CD4-positive, CD25-positive, alpha-beta regulatory T cell (primary cell): Measurements from ENCODE around the gene NRP1. TPM values are rescaled to one million over a fixed set of nuclear protein-coding genes. Genes with fewer than 3 reads are reported as not detected.
A peak's percentile ranks its signal among the peaks of the same experiment; 100 is the strongest.

Source experiments
- ATAC-seq, 2 donors: fragments of 150-1000 bp; cut with Tn5 transposase; one replicate each; pipeline ENCODE4 v1.10.0; 2021; ENCODE audit warnings: low read depth in 2 of 2, moderate number of reproducible peaks in 2 of 2, moderate library complexity in 1 of 2
- DNase-seq, 3 donors: peaks; one replicate each; pipeline versions ENCODE4 v3.0.0 to v3.0.0-alpha.2; 2012 to 2022; ENCODE audit warnings: mixed read lengths in 1 of 3
- H3K27ac ChIP-seq: one replicate; pipeline ENCODE4 v1.7.0; 2013; ENCODE audit warnings: mild to moderate bottlenecking, low read length; ENCODE audit not compliant: insufficient read depth, poor library complexity, severe bottlenecking
- H3K27me3 ChIP-seq: one replicate; pipeline ENCODE4 v1.7.0; 2013; ENCODE audit warnings: low read length; ENCODE audit not compliant: control insufficient read depth, insufficient read depth
- H3K36me3 ChIP-seq: one replicate; pipeline ENCODE4 v1.7.0; 2013; ENCODE audit warnings: mild to moderate bottlenecking, low read length, moderate library complexity; ENCODE audit not compliant: control insufficient read depth, insufficient read depth
- H3K4me1 ChIP-seq: 2 replicates; pipeline ENCODE4 v1.7.0; 2013; ENCODE audit warnings: mild to moderate bottlenecking, low read length; ENCODE audit not compliant: insufficient read depth, control insufficient read depth, poor library complexity, severe bottlenecking
- H3K4me3 ChIP-seq: one replicate; pipeline ENCODE4 v1.7.0; 2013; ENCODE audit warnings: low read depth, mild to moderate bottlenecking, low read length, moderate library complexity
- H3K9me3 ChIP-seq, 2 experiments: 1 replicate in 1 of 2; 2 replicates in 1 of 2; pipeline ENCODE4 v1.7.0; 2013; ENCODE audit warnings: low read length in 2 of 2, mild to moderate bottlenecking in 1 of 2, moderate library complexity in 1 of 2; ENCODE audit not compliant: control insufficient read depth in 2 of 2
- H3K27ac Mint-ChIP-seq, 3 donors: one replicate each; pipeline ENCODE4 v1.8.0; 2020 to 2022; ENCODE audit warnings: mild to moderate bottlenecking in 3 of 3, mixed read lengths in 3 of 3, moderate library complexity in 2 of 3
- H3K27me3 Mint-ChIP-seq: one replicate; pipeline ENCODE4 v1.8.0; 2022; ENCODE audit warnings: mild to moderate bottlenecking, mixed read lengths
- H3K36me3 Mint-ChIP-seq: one replicate; pipeline ENCODE4 v1.8.0; 2020; ENCODE audit warnings: mixed read lengths
- H3K4me1 Mint-ChIP-seq, 4 donors: one replicate each; pipeline ENCODE4 v1.8.0; 2020 to 2022; ENCODE audit warnings: mixed read lengths in 4 of 4, mild to moderate bottlenecking in 1 of 4
- H3K4me3 Mint-ChIP-seq, 4 donors: one replicate each; pipeline ENCODE4 v1.8.0; 2020 to 2022; ENCODE audit warnings: mild to moderate bottlenecking in 4 of 4, mixed read lengths in 4 of 4, moderate library complexity in 3 of 4
- H3K9me3 Mint-ChIP-seq, 7 donors: one replicate each; pipeline ENCODE4 v1.8.0; 2020 to 2022; ENCODE audit warnings: mixed read lengths in 7 of 7, mild to moderate bottlenecking in 3 of 7, moderate library complexity in 2 of 7
- polyA plus RNA-seq, 4 donors: library from polyadenylated mRNA; unstranded; fragments of 300-500 nt; fragmentation: Illumina TruSeq; gene quantifications; one replicate each; pipeline ENCODE4 v1.2.3, GENCODE V29; 2021
- total RNA-seq: library from RNA; stranded (reverse); gene quantifications from one replicate; pipeline ENCODE4 v1.2.3, GENCODE V29; 2022

NRP1 gene
- total and polyA plus RNA-seq, 5 donors from 2014 or later: 0.05 TPM; not detected in 4

DNA sequence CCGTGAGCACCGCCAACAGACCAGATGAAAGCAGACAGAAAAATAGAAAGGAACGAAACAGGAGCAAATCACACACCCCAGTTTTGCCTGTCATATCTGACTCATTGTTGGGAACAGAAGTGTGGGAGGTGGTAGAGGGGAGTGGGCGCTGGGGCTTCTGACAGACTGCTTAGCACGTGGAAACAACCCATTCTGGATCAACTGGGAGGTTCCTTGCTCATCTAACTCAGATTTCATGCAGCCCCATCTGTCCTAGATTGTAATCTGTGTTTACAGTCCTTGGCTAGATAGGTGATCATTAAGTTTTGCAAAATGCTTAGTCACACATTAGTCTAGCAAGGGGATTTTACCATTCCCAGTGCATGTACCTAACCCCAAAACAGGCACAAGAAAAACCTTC is 154.1 kb downstream of the NRP1 start:
- no peak overlapping the region for H3K4me3 Mint-ChIP-seq
- peaks cover 44% of the 10 kb centered on the region for H3K27me3 Mint-ChIP-seq
- H3K4me1 Mint-ChIP-seq: no peaks in the 10 kb centered on the region
- Histone ChIP-seq H3K36me3 (no peaks in the 10 kb centered on the region), H3K27ac (no peak overlapping the region), H3K9me3 (no peaks in the 10 kb centered on the region), H3K4me1 (no peaks in the 10 kb centered on the region), H3K27me3 (peaks cover 11% of the 10 kb centered on the region), H3K4me3 (no peak overlapping the region)
- H3K27ac Mint-ChIP-seq: no peak overlapping the region
- no peak for ATAC-seq
- DNase-seq: no peak
- H3K36me3 Mint-ChIP-seq: no peaks in the 10 kb centered on the region
- H3K9me3 Mint-ChIP-seq: no peaks in the 10 kb centered on the region

- no peaks in the 10 kb centered on the region for H3K4me1 Mint-ChIP-seq
- Histone ChIP-seq H3K4me3 (no peak overlapping the region), H3K36me3 (no peaks in the 10 kb centered on the region), H3K9me3 (no peaks in the 10 kb centered on the region), H3K27ac (no peak overlapping the region), H3K27me3 (peaks cover 13% of the 10 kb centered on the region), H3K4me1 (no peaks in the 10 kb centered on the region)
- H3K27ac Mint-ChIP-seq: no peak overlapping the region
- H3K4me3 Mint-ChIP-seq: no peak overlapping the region
- peaks cover 53% of the 10 kb centered on the region for H3K27me3 Mint-ChIP-seq
- ATAC-seq (no peak), DNase-seq (no peak)
- no peaks in the 10 kb centered on the region for H3K36me3 Mint-ChIP-seq
- H3K9me3 Mint-ChIP-seq: no peaks in the 10 kb centered on the region
Observed at GRCh38 chr10:33179067-33179466, 155.4 kb downstream of the NRP1 start.

GRCh38 chr10:33178026-33178755 is 156.3 kb downstream of the NRP1 start:
- peaks cover 13% of the 10 kb centered on the region for H3K27me3 ChIP-seq
- no peak overlapping the region for H3K27ac Mint-ChIP-seq
- no peaks in the 10 kb centered on the region for H3K4me1 Mint-ChIP-seq
- peaks cover 57% of the 10 kb centered on the region for H3K27me3 Mint-ChIP-seq
- H3K4me3 ChIP-seq: no peak overlapping the region
- H3K9me3 ChIP-seq: no peaks in the 10 kb centered on the region
- no peaks in the 10 kb centered on the region for H3K9me3 Mint-ChIP-seq
- no peaks in the 10 kb centered on the region for H3K4me1 ChIP-seq
- DNase-seq (no peak), ATAC-seq (no peak)
- no peaks in the 10 kb centered on the region for H3K36me3 Mint-ChIP-seq
- H3K36me3 ChIP-seq: no peaks in the 10 kb centered on the region
- peak overlapping the region in 1 of 4 donors; percentile 59 for H3K4me3 Mint-ChIP-seq
- H3K27ac ChIP-seq: no peak overlapping the region

DNA sequence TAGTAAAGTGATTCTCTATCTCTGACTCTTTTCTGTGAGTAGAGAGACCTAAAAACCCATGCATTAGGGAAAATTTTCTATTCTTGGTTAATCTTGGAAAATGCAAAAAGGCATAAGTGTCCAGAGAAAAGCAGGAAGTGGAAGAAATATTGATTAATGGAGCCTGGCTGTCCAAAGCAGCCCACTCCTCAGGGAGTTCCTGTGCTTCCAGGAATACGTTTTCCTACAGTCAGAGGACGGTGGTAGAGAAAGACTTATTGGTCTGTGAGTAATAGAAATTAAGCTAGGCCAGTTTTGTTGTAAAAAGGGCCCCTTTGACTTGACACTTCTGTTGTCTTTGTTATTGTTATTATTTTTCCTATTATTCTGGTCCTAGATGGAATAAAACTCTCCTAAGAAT is 157.8 kb downstream of the NRP1 start:
- no peaks in the 10 kb centered on the region for H3K9me3 Mint-ChIP-seq
- no peaks in the 10 kb centered on the region for H3K4me1 Mint-ChIP-seq
- H3K4me3 Mint-ChIP-seq: no peak overlapping the region
- ATAC-seq (no peak), DNase-seq (no peak)
- Histone ChIP-seq H3K9me3 (no peaks in the 10 kb centered on the region), H3K27me3 (peaks cover 13% of the 10 kb centered on the region), H3K4me3 (no peak overlapping the region), H3K36me3 (no peaks in the 10 kb centered on the region), H3K27ac (no peak overlapping the region), H3K4me1 (no peaks in the 10 kb centered on the region)
- no peak overlapping the region for H3K27ac Mint-ChIP-seq
- peaks cover 62% of the 10 kb centered on the region for H3K27me3 Mint-ChIP-seq
- no peaks in the 10 kb centered on the region for H3K36me3 Mint-ChIP-seq

- DNase-seq (no peak), ATAC-seq (no peak)
- Mint-ChIP-seq H3K9me3 (no peaks in the 10 kb centered on the region), H3K27ac (no peak overlapping the region), H3K4me3 (no peak overlapping the region), H3K36me3 (no peaks in the 10 kb centered on the region), H3K27me3 (peaks cover 48% of the 10 kb centered on the region), H3K4me1 (no peaks in the 10 kb centered on the region)
- Histone ChIP-seq H3K9me3 (no peaks in the 10 kb centered on the region), H3K4me3 (no peak overlapping the region), H3K27me3 (peaks cover 11% of the 10 kb centered on the region), H3K36me3 (no peaks in the 10 kb centered on the region), H3K4me1 (no peaks in the 10 kb centered on the region), H3K27ac (no peak overlapping the region)
Observed at GRCh38 chr10:33174674-33175434, 159.6 kb downstream of the NRP1 start.

GRCh38 chr10:33165911-33166310 is 168.6 kb downstream of the NRP1 start:
- Histone ChIP-seq H3K4me3 (no peak overlapping the region), H3K27me3 (no peaks in the 10 kb centered on the region), H3K4me1 (peaks cover 4% of the 10 kb centered on the region), H3K27ac (no peak overlapping the region), H3K36me3 (no peaks in the 10 kb centered on the region), H3K9me3 (no peaks in the 10 kb centered on the region)
- Mint-ChIP-seq H3K27ac (peak overlapping the region in 1 of 3 donors; percentile 74), H3K4me3 (no peak overlapping the region), H3K27me3 (peaks cover 9% of the 10 kb centered on the region), H3K4me1 (peaks cover 4 to 14% (median 9%) of the 10 kb centered on the region in 4 donors), H3K36me3 (peaks cover 3% of the 10 kb centered on the region), H3K9me3 (peaks cover 0 to 1% (median 0%) of the 10 kb centered on the region in 7 donors)
- ATAC-seq (no peak), DNase-seq (no peak)

DNA sequence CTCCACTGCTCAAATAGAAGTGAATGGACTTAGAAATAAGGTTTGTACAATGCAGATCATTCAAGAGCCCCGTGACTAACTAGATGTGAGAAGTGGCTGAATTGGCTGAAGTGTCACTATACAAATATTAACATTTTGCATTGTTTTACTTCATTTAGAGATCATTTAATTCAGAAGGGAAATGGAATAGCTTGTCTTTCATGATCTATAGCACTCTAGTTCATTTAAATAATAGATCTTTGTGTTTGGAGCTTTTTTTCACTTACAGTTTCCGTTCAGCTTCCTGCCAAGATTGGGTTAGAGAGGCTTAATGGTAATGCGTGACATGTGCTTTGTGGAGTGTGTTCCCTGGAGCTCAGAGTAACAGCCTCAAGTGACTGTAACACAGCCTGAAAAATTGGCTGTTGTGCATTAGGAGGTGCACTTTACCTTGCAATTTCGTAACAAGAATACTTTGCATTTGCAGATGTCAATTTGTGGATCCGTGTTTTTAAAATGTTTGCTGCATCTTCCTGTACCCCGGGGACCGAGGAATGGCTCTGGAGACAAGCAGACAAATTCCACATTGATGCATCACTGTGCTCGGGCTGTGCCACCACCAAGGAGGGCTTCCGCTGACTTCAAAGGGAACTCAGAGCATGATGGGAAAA is 170.3 kb downstream of the NRP1 start:
- no peak overlapping the region for H3K4me3 Mint-ChIP-seq
- peaks cover 4% of the 10 kb centered on the region for H3K4me1 ChIP-seq
- no peaks in the 10 kb centered on the region for H3K9me3 ChIP-seq
- no peak overlapping the region for H3K4me3 ChIP-seq
- peaks cover 3% of the 10 kb centered on the region for H3K36me3 Mint-ChIP-seq
- ATAC-seq (no peak), DNase-seq (no peak)
- peaks cover 4% of the 10 kb centered on the region for H3K27me3 Mint-ChIP-seq
- no peak overlapping the region for H3K27ac Mint-ChIP-seq
- H3K27me3 ChIP-seq: no peaks in the 10 kb centered on the region
- no peaks in the 10 kb centered on the region for H3K36me3 ChIP-seq
- peaks cover 0 to 1% (median 0%) of the 10 kb centered on the region in 7 donors for H3K9me3 Mint-ChIP-seq
- peaks cover 4 to 14% (median 9%) of the 10 kb centered on the region in 4 donors for H3K4me1 Mint-ChIP-seq
- no peak overlapping the region for H3K27ac ChIP-seq
